KOPT-K1 (cell line): Measurements from ENCODE around the gene MRPL3.
"Not testable (repeated sequence)": the region's sequence is repeated elsewhere in the genome, so short reads cannot be mapped to it uniquely, and the experiment has no call there.

ENCODE experiments used
- H3K27ac ChIP-seq: fragments of 200-600 bp; sonication (generic); 2 replicates; pipeline ENCODE4 v1.5.1; 2016; ENCODE audit warnings: antibody characterized with exemption, mild to moderate bottlenecking, low read depth, low read length; ENCODE audit not compliant: poor library complexity, severe bottlenecking
- H3K36me3 ChIP-seq: fragments of 200-600 bp; sonication (generic); 2 replicates; pipeline ENCODE4 v1.5.1; 2017; ENCODE audit warnings: antibody characterized with exemption, mild to moderate bottlenecking, low read length, moderate library complexity; ENCODE audit not compliant: insufficient read depth
- H3K9me3 ChIP-seq: fragments of 200-600 bp; sonication (generic); 2 replicates; pipeline ENCODE4 v1.5.1; 2017; ENCODE audit warnings: antibody characterized with exemption, low read length, mild to moderate bottlenecking; ENCODE audit not compliant: insufficient read depth, poor library complexity, severe bottlenecking

The MRPL3 gene

GRCh38 chr3:131532645-131533044 lies 29.9 kb upstream of the MRPL3 start:
- no peaks in the 10 kb centered on the region for H3K9me3 ChIP-seq
- H3K27ac ChIP-seq = no peak overlapping the region
- no peaks in the 10 kb centered on the region for H3K36me3 ChIP-seq

GRCh38 chr3:131530843-131531242 lies 28.1 kb upstream of the MRPL3 start:
- Histone ChIP-seq H3K36me3 (no peaks in the 10 kb centered on the region), H3K27ac (no peak overlapping the region), H3K9me3 (no peaks in the 10 kb centered on the region)

- no peak overlapping the region for H3K27ac ChIP-seq
- no peaks in the 10 kb centered on the region for H3K9me3 ChIP-seq
- H3K36me3 ChIP-seq = no peaks in the 10 kb centered on the region
Measured at GRCh38 chr3:131530388-131530787, 27.6 kb upstream of the MRPL3 start.

DNA sequence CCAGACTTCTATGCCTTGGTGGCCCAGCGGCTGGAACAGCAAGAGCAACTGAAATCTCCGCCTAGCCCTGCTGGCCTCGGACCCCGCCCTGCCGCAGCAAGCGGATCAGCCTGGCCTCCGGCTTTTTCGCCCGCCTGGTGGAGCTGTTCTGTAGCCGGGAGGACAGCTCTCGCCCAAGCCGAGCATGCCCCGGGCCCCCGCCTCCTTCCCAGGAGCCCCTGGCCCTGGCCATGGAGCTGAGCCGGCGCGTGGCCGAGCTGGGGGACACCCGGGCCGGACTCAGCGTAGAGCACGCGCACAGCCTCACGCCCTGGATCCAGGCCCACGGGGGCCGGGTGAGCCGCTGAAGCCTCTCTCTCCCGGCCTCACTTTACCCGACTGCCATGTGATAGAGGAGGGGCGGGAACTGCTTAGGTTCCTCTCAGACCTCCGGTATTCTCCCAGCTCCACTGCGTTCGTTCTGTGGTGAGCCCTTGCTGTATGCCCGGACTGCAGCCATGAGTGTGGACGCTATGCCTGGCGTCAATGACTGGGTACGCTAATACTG lies 24.1 kb upstream of the MRPL3 start:
- Histone ChIP-seq H3K9me3 (no peaks in the 10 kb centered on the region), H3K36me3 (no peaks in the 10 kb centered on the region), H3K27ac (no peak overlapping the region)

- Histone ChIP-seq H3K27ac (no peak overlapping the region), H3K36me3 (no peaks in the 10 kb centered on the region), H3K9me3 (no peaks in the 10 kb centered on the region)
Measured at GRCh38 chr3:131518680-131519079, 15.9 kb upstream of the MRPL3 start.

DNA sequence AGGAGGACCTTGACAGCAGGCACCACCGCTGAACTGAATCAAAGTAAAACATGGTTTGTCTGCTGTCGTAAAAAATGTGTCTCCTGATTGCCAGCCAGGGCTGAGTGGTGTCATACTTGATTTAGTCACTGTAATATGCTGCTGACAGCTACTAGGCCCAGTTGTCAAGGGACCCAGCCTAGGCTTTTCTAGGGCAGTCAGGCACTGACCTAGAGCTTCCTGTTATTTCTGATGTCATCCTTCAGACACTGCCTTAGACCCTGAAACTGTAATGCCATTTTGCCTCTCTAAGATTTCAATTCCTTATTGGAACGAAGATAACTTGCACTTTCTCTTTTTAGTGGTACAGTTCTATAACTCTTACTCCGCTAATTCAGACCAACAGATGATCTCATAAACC lies 2.6 kb upstream of the MRPL3 start:
- Histone ChIP-seq H3K9me3 (no peaks in the 10 kb centered on the region), H3K27ac (no peak overlapping the region), H3K36me3 (peaks cover 9% of the 10 kb centered on the region)

- peaks cover 29% of the 10 kb centered on the region for H3K36me3 ChIP-seq
- no peaks in the 10 kb centered on the region for H3K9me3 ChIP-seq
- peak overlapping the region; percentile 88 for H3K27ac ChIP-seq
Measured at GRCh38 chr3:131503320-131503635, 507 bp upstream of the MRPL3 start.

DNA sequence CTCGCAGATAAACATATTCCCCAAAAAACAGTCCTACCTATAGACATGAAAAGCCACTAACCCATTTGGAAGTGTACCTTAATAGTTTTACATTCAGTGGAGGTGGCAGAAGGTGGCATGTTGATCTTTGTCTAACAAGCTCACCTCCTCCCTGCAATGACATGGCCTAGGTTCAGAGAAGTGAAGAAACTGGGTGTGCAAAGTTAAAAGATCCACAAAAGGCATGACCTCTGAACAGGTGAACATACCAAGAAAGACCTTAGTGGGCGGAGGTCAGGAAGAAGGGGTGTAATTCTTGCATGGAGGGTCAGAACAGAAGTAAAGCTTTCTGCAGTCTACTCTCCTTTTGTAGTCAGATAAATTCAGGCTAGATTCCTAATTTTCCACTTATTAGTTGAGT lies 822 bp downstream of the MRPL3 start:
- Histone ChIP-seq H3K27ac (peak overlapping the region; percentile 88), H3K36me3 (peaks cover 42% of the 10 kb centered on the region), H3K9me3 (no peaks in the 10 kb centered on the region)

GRCh38 chr3:131494706-131495105 lies 8.1 kb downstream of the MRPL3 start:
- H3K27ac ChIP-seq = no peak overlapping the region
- H3K9me3 ChIP-seq = no peaks in the 10 kb centered on the region
- peaks cover 99% of the 10 kb centered on the region for H3K36me3 ChIP-seq

- Histone ChIP-seq H3K36me3 (peaks cover 100% of the 10 kb centered on the region), H3K9me3 (peaks cover 5% of the 10 kb centered on the region), H3K27ac (no peak overlapping the region)
Measured at GRCh38 chr3:131491775-131492174, 11.0 kb downstream of the MRPL3 start.

GRCh38 chr3:131491084-131491483 lies 11.7 kb downstream of the MRPL3 start:
- peaks cover 5% of the 10 kb centered on the region for H3K9me3 ChIP-seq
- peaks cover 98% of the 10 kb centered on the region for H3K36me3 ChIP-seq
- no peak overlapping the region for H3K27ac ChIP-seq

DNA sequence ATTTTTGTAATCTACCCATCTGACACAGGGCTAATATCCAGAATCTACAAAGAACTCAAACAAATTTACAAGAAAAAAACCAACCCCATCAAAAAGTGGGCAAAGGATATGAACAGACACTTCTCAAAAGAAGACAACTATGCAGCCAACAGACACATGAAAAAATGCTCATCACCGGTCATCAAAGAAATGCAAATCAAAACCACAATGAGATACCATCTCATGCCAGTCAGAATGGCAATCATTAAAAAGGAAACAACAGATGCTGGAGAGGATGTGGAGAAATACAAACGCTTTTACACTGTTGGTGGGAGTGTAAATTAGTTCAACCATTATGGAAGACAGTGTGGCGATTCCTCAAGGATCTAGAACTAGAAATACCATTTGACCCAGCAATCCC lies 16.2 kb downstream of the MRPL3 start:
- peaks cover 97% of the 10 kb centered on the region for H3K36me3 ChIP-seq
- not testable (repeated sequence) for H3K9me3 ChIP-seq, H3K27ac ChIP-seq

DNA sequence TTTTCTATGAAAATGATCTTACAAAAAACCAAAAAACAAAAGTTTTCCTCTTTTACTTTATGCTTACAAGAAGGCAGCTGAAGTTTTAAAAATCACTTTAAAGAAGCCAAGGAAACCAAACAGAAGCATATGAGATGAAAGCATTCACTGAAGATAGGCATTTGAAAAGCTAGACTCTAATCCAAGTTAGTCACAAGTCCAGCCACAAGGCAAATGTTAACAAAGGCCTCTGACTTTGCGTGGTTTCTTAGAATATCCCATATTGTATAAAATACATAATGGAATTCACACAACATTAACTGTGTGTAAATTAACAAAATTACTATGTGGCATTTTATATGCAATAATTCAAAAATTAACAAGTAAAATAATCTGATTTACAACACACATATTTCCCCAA lies 17.7 kb downstream of the MRPL3 start:
- Histone ChIP-seq H3K36me3 (peaks cover 97% of the 10 kb centered on the region), H3K27ac (no peak overlapping the region), H3K9me3 (peaks cover 5% of the 10 kb centered on the region)

- peaks cover 97% of the 10 kb centered on the region for H3K36me3 ChIP-seq
- H3K9me3 ChIP-seq = peaks cover 5% of the 10 kb centered on the region
- H3K27ac ChIP-seq = no peak overlapping the region
Measured at GRCh38 chr3:131484496-131485111, 18.2 kb downstream of the MRPL3 start.

- H3K9me3 ChIP-seq = no peaks in the 10 kb centered on the region
- peaks cover 85% of the 10 kb centered on the region for H3K36me3 ChIP-seq
- H3K27ac ChIP-seq = no peak overlapping the region
Measured at GRCh38 chr3:131480116-131480515, 22.7 kb downstream of the MRPL3 start.

GRCh38 chr3:131477813-131478212 lies 25.0 kb downstream of the MRPL3 start:
- Histone ChIP-seq H3K9me3 (no peaks in the 10 kb centered on the region), H3K27ac (no peak overlapping the region), H3K36me3 (peaks cover 67% of the 10 kb centered on the region)
